GM12878 (cell line): ENCODE data around the gene KTN1. TPM values are rescaled to one million over a fixed set of nuclear protein-coding genes. Genes with fewer than 3 reads are reported as not detected.

Source experiments
- ATAC-seq: fragments of 200-7000 bp; cut with Tn5 transposase; 3 replicates; pipeline ENCODE4 v1.9.1; 2020; ENCODE audit warnings: mild to moderate bottlenecking, moderate library complexity
- BruUV-seq: library from RNA; stranded (reverse); fragments of 400-500 nt; replicated peaks from 2 replicates; lab custom pipeline; 2021; lab: Mats Ljungman, UMichigan
- CTCF ChIA-PET: fragments of 300-600 bp; sonication (Branson Sonifier 250); formaldehyde crosslinking; extraction: SDS; loops from one replicate; lab custom pipeline; 2021; ENCODE audit warnings: inconsistent platforms; lab: Yijun Ruan, JAX
- POLR2A ChIA-PET: fragments of 350-600 bp; formaldehyde crosslinking; extraction: SDS; loops from one replicate; lab custom pipeline; 2021; ENCODE audit warnings: inconsistent platforms; lab: Charles Lee
- RAD21 ChIA-PET: fragments of 300-600 bp; sonication (Branson Sonifier 250); formaldehyde crosslinking; loops from one replicate; lab custom pipeline; 2023; ENCODE audit warnings: antibody characterized with exemption; ENCODE audit not compliant: unreplicated experiment; lab: Charles Lee
- SMC1A ChIA-PET: fragments of 300-600 bp; sonication (Branson Sonifier 250); formaldehyde crosslinking; loops from one replicate; lab custom pipeline; 2023; ENCODE audit not compliant: unreplicated experiment, uncharacterized antibody; lab: Charles Lee
- DNase-seq: peaks from one replicate; pipeline ENCODE4 v3.0.0-alpha.2; 2011; ENCODE audit warnings: low read depth, low spot score
- FAIRE-seq: peaks from 3 replicates; lab custom pipeline; 2011; peaks lifted over from hg19 to GRCh38; lab: Jason Lieb, UNC
- H2AFZ ChIP-seq: 2 replicates; pipeline ENCODE4 v1.6.0; 2011; ENCODE audit warnings: low read depth, low read length, control low read depth; ENCODE audit not compliant: control insufficient read depth
- H3K27ac ChIP-seq: 2 replicates; pipeline ENCODE4 v1.5.1; 2011; ENCODE audit warnings: control low read depth; ENCODE audit not compliant: control insufficient read depth, insufficient read depth
- H3K27me3 ChIP-seq, 2 experiments: replicated peaks in 1 of 2; 2 replicates each; pipeline versions ENCODE4 v1.6.0 to v1.6.1; 2011; ENCODE audit warnings: low read length in 1 of 2; ENCODE audit not compliant: control insufficient read depth in 2 of 2, insufficient read depth in 2 of 2
- H3K36me3 ChIP-seq, 2 experiments: 2 replicates each; pipeline ENCODE4 v1.5.1; 2011; ENCODE audit warnings: low read length in 1 of 2; ENCODE audit not compliant: control insufficient read depth in 2 of 2, insufficient read depth in 2 of 2
- H3K4me1 ChIP-seq: 2 replicates; pipeline ENCODE4 v1.6.1; 2011; ENCODE audit warnings: mild to moderate bottlenecking, low read length, moderate library complexity, mixed read lengths; ENCODE audit not compliant: control insufficient read depth, insufficient read depth
- H3K4me2 ChIP-seq: 2 replicates; pipeline ENCODE4 v1.6.0; 2011; ENCODE audit warnings: control low read depth; ENCODE audit not compliant: control insufficient read depth, insufficient read depth
- H3K4me3 ChIP-seq: fragments of 200-600 bp; sonication (generic); 2 replicates; pipeline ENCODE4 v1.5.1; 2016
- H3K79me2 ChIP-seq: 2 replicates; pipeline ENCODE4 v1.6.0; 2011; ENCODE audit warnings: low read length; ENCODE audit not compliant: control insufficient read depth, insufficient read depth
- H3K9ac ChIP-seq: 2 replicates; pipeline ENCODE4 v1.8.0; 2011; ENCODE audit warnings: low read length, control low read depth, mixed read lengths; ENCODE audit not compliant: control insufficient read depth, insufficient read depth
- H3K9me3 ChIP-seq: replicated peaks from 3 replicates; pipeline ENCODE4 v1.5.1; 2011; ENCODE audit warnings: mild to moderate bottlenecking, low read length; ENCODE audit not compliant: control insufficient read depth, insufficient read depth
- H4K20me1 ChIP-seq: 2 replicates; pipeline ENCODE4 v1.6.0; 2011; ENCODE audit not compliant: control insufficient read depth, insufficient read depth
- CREM ChIP-seq: IDR thresholded peaks from 2 replicates; pipeline ENCODE4 v1.6.1; 2014; ENCODE audit warnings: antibody characterized with exemption, low read depth
- DPF2 ChIP-seq: fragments of 450-650 bp; IDR thresholded peaks from 2 replicates; pipeline ENCODE4 v1.6.1; 2017; ENCODE audit warnings: mild to moderate bottlenecking
- EP300 ChIP-seq, 2 experiments: fragments of 150-350 bp in 1 of 2; IDR thresholded peaks; 2 replicates each; pipeline ENCODE4 v1.6.1; 2011 to 2012; ENCODE audit warnings: low read depth in 2 of 2, low read length in 2 of 2, borderline replicate concordance in 1 of 2, improper control_type of control experiment in 1 of 2, inconsistent platforms in 1 of 2; ENCODE audit not compliant: control insufficient read depth in 1 of 2
- MEF2B ChIP-seq: fragments of 450-650 bp; IDR thresholded peaks from 2 replicates; pipeline ENCODE4 v1.6.1; 2018; ENCODE audit warnings: mild to moderate bottlenecking, moderate library complexity; ENCODE audit not compliant: partially characterized antibody, poor library complexity, severe bottlenecking
- NR2F1 ChIP-seq: fragments of 450-650 bp; conservative IDR thresholded peaks from 2 replicates; pipeline ENCODE4 v1.6.1; 2017; ENCODE audit warnings: mild to moderate bottlenecking
- POLR2AphosphoS2 ChIP-seq: IDR thresholded peaks from 2 replicates; pipeline ENCODE4 v1.6.1; 2011; ENCODE audit warnings: low read depth, mild to moderate bottlenecking, low read length, improper control_type of control experiment, moderate library complexity
- POLR2AphosphoS5 ChIP-seq: IDR thresholded peaks from 2 replicates; pipeline ENCODE4 v1.6.1; 2011; ENCODE audit warnings: mild to moderate bottlenecking, low read length, inconsistent platforms
- SMAD5 ChIP-seq: IDR thresholded peaks from 2 replicates; pipeline ENCODE4 v1.6.1; 2016; ENCODE audit warnings: antibody characterized with exemption, low read depth
- YY1 ChIP-seq: IDR thresholded peaks from 2 replicates; pipeline ENCODE4 v1.6.1; 2011; ENCODE audit warnings: low read depth, mild to moderate bottlenecking, low read length
- ZNF217 ChIP-seq: fragments of 450-650 bp; IDR thresholded peaks from 2 replicates; pipeline ENCODE4 v1.6.1; 2017; ENCODE audit warnings: antibody characterized with exemption, mild to moderate bottlenecking
- ZNF274 ChIP-seq: IDR thresholded peaks from one replicate; pipeline ENCODE4 v1.8.0; 2011; ENCODE audit not compliant: insufficient read length, insufficient read depth
- ZZZ3 ChIP-seq: IDR thresholded peaks from 2 replicates; pipeline ENCODE4 v1.6.1; 2011; ENCODE audit warnings: low read depth; ENCODE audit not compliant: control insufficient read depth, insufficient read length
- WGBS: methylation state at CpG from one replicate; pipeline ENCODE4 v1.1.6; 2016; ENCODE audit warnings: low lambda C conversion rate; ENCODE audit not compliant: insufficient replicate concordance, insufficient coverage; ENCODE audit errors: missing lambda C conversion rate; 5-methylcytosine and 5-hydroxymethylcytosine counted together
- in situ Hi-C: fragments of 300-500 bp; cut with MboI; formaldehyde crosslinking; loops from 9 replicates; pipeline ENCODE4 v1.14.3; 2018; ENCODE audit warnings: mixed read lengths
- intact Hi-C: fragments of 100-400 bp; cut with micrococcal nuclease; formaldehyde crosslinking; loops from one replicate; pipeline ENCODE4 v1.14.2; 2022; ENCODE audit not compliant: unreplicated experiment
- polyA plus RNA-seq, 11 experiments: library from polyadenylated mRNA; depleted of rRNA in 4 of 11; unstranded in 6 of 11; stranded (reverse) in 5 of 11; fragments of >200 nt; fragmentation: Nextera tagmentation in 4 of 11; fragmentation: Illumina TruSeq in 1 of 11; extraction: Ambion mirVana in 4 of 11; extraction: Trizol in 1 of 11; gene quantifications; 1 replicate in 1 of 11; 2 replicates in 10 of 11; pipeline versions ENCODE4 v1.2.1 to v1.2.3, GENCODE V29; 2011 to 2016; ENCODE audit warnings: inconsistent platforms in 2 of 11, missing spikeins in 2 of 11, low read depth in 1 of 11
- total RNA-seq, 4 experiments: library from RNA; depleted of rRNA in 3 of 4; stranded (reverse); fragments of >200 nt in 3 of 4; fragmentation: Illumina TruSeq in 1 of 4; extraction: Trizol in 1 of 4; gene quantifications; 2 replicates each; pipeline versions ENCODE4 v1.2.1 to v1.2.3, GENCODE V29; 2013 to 2021
- TF ChIP-seq, protein P1 (sequence below): fragments of 450-650 bp; IDR thresholded peaks from 2 replicates; pipeline ENCODE4 v1.6.1; 2017; ENCODE audit warnings: mild to moderate bottlenecking
- TF ChIP-seq, protein P2 (sequence below): fragments of 450-650 bp; conservative IDR thresholded peaks from 2 replicates; pipeline ENCODE4 v1.6.1; 2017; ENCODE audit warnings: mild to moderate bottlenecking, moderate library complexity
- TF ChIP-seq, protein P3 (sequence below), 3 experiments: IDR thresholded peaks in 2 of 3; conservative IDR thresholded peaks in 1 of 3; 2 replicates each; pipeline ENCODE4 v1.5.1; 2011; ENCODE audit warnings: low read depth in 3 of 3, low read length in 3 of 3, mild to moderate bottlenecking in 3 of 3, control low read depth in 2 of 3, moderate library complexity in 2 of 3, inconsistent platforms in 1 of 3, mixed read lengths in 1 of 3; ENCODE audit not compliant: control insufficient read depth in 2 of 3, insufficient read depth in 1 of 3; ENCODE audit errors: extremely low read depth in 1 of 3

The KTN1 gene
- total and polyA plus RNA-seq, 10 of the 15 experiments (the other 5 are each of a cell fraction or from before 2014, with no cell fraction given): 50.6 to 154 (median 84.2) TPM

DNA sequence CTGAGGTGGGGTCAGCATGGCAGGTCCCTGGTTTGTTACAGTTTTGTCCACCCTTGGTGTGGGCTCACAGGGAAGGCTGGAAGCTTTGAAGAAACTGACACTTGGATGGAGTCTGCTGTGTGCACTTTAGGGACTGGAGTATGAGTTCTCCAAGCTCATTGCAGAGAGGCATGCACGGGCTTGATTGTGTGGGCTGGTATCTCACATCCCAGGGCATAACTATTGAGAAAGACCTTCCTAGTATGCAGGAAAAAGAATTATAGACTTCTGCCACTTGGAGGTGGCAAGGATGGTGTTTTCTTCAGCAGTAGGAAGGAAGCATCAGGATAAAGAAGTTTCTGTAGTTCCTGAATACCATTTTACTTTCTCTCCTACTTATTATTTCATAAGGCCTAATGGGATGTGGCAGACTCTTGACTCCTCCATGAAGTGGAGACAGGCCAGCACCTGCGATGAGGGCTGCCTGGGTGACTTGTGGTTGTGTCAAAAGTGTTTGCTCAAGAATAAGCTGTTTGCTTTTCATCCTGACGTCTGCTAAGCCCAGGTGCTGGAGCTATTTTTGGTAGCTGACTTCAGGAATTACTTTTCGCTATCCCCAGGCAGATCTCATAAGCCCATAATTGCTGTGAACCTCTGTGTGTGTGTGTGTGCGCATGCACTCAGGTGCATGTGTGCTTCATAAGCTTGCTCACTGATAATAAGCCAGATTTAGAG lies 125.8 kb downstream of the KTN1 start:
- BruUV-seq: no TSS peak
- no peak for TF ChIP-seq POLR2AphosphoS2
- no peak for TF ChIP-seq YY1
- TF ChIP-seq ZNF217: no peak
- no peak for TF ChIP-seq DPF2
- TF ChIP-seq SMAD5: no peak
- no peak for TF ChIP-seq MEF2B
- TF ChIP-seq, protein P1, sequence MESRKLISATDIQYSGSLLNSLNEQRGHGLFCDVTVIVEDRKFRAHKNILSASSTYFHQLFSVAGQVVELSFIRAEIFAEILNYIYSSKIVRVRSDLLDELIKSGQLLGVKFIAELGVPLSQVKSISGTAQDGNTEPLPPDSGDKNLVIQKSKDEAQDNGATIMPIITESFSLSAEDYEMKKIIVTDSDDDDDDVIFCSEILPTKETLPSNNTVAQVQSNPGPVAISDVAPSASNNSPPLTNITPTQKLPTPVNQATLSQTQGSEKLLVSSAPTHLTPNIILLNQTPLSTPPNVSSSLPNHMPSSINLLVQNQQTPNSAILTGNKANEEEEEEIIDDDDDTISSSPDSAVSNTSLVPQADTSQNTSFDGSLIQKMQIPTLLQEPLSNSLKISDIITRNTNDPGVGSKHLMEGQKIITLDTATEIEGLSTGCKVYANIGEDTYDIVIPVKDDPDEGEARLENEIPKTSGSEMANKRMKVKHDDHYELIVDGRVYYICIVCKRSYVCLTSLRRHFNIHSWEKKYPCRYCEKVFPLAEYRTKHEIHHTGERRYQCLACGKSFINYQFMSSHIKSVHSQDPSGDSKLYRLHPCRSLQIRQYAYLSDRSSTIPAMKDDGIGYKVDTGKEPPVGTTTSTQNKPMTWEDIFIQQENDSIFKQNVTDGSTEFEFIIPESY: no peak
- TF ChIP-seq ZNF274: no peak
- TF ChIP-seq, protein P2, sequence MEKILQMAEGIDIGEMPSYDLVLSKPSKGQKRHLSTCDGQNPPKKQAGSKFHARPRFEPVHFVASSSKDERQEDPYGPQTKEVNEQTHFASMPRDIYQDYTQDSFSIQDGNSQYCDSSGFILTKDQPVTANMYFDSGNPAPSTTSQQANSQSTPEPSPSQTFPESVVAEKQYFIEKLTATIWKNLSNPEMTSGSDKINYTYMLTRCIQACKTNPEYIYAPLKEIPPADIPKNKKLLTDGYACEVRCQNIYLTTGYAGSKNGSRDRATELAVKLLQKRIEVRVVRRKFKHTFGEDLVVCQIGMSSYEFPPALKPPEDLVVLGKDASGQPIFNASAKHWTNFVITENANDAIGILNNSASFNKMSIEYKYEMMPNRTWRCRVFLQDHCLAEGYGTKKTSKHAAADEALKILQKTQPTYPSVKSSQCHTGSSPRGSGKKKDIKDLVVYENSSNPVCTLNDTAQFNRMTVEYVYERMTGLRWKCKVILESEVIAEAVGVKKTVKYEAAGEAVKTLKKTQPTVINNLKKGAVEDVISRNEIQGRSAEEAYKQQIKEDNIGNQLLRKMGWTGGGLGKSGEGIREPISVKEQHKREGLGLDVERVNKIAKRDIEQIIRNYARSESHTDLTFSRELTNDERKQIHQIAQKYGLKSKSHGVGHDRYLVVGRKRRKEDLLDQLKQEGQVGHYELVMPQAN: no peak
- no peak for TF ChIP-seq CREM
- no peak for TF ChIP-seq ZZZ3
- TF ChIP-seq, protein P3, sequence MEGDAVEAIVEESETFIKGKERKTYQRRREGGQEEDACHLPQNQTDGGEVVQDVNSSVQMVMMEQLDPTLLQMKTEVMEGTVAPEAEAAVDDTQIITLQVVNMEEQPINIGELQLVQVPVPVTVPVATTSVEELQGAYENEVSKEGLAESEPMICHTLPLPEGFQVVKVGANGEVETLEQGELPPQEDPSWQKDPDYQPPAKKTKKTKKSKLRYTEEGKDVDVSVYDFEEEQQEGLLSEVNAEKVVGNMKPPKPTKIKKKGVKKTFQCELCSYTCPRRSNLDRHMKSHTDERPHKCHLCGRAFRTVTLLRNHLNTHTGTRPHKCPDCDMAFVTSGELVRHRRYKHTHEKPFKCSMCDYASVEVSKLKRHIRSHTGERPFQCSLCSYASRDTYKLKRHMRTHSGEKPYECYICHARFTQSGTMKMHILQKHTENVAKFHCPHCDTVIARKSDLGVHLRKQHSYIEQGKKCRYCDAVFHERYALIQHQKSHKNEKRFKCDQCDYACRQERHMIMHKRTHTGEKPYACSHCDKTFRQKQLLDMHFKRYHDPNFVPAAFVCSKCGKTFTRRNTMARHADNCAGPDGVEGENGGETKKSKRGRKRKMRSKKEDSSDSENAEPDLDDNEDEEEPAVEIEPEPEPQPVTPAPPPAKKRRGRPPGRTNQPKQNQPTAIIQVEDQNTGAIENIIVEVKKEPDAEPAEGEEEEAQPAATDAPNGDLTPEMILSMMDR (IDR thresholded peaks at IDR 0.05 in 2 of 3, conservative IDR thresholded peaks at IDR 0.05 in 1 of 3; ENCODE audit: control insufficient read depth in 2 of 3, extremely low read depth in 1 of 3, insufficient read depth in 1 of 3, low read depth in 3 of 3, low read length in 3 of 3): no peak
- no peak for TF ChIP-seq EP300 (IDR thresholded peaks at IDR 0.05; ENCODE audit: borderline replicate concordance in 1 of 2, control insufficient read depth in 1 of 2, low read depth in 2 of 2, low read length in 2 of 2)
- TF ChIP-seq POLR2AphosphoS5: no peak
- no peak for TF ChIP-seq NR2F1

More for the DNA sequence above, 125.8 kb downstream of the KTN1 start:
- Histone ChIP-seq H3K36me3 (no peaks in the 10 kb centered on the region), H3K9ac (no peak overlapping the region), H3K79me2 (no peaks in the 10 kb centered on the region), H3K4me1 (no peaks in the 10 kb centered on the region; the same call in 1 of the 2 replicates), H3K4me3 (no peak overlapping the region), H3K27ac (no peak overlapping the region), H3K4me2 (no peak overlapping the region), H3K27me3 (no peaks in the 10 kb centered on the region), H2AFZ (no peak overlapping the region), H4K20me1 (no peaks in the 10 kb centered on the region), H3K9me3 (no peaks in the 10 kb centered on the region)
- RAD21 ChIA-PET: interaction anchor here (1.3 to 1.7 kb wide), 2 partner anchors 634 to 769 kb away, joined by 3 to 4 read pairs; no protein-coding TSS in a partner anchor
- ATAC-seq: no peak
- CTCF ChIA-PET: interaction anchor here (0.6 to 1.6 kb wide), 5 partner anchors 268 to 769 kb away, joined by 3 to 9 read pairs (median 5); no protein-coding TSS in a partner anchor
- WGBS: 75% methylated on average over 5 of the region's 5 CpGs
- POLR2A ChIA-PET: interaction anchor here (0.7 kb wide), 1 partner anchor 435 kb away, joined by 3 read pairs; no protein-coding TSS in a partner anchor
- SMC1A ChIA-PET: interaction anchor here (1.0 to 2.1 kb wide), 3 partner anchors 32 to 717 kb away, joined by 3 to 6 read pairs (median 4); no protein-coding TSS in a partner anchor
- in situ Hi-C loops: no loop called here
- no peak for DNase-seq
- intact Hi-C loops: loop anchor here (5.0 kb wide), 1 partner anchor 766 kb away; no protein-coding TSS in a partner anchor
- no peak for FAIRE-seq
